PC-3 (cell line): ENCODE results near the gene PRSS33. TPM values are rescaled to one million over a fixed set of nuclear protein-coding genes. Genes with fewer than 3 reads are reported as not detected.

Source experiments
- ATAC-seq: fragments of 200-7000 bp; cut with Tn5 transposase; 2 replicates; pipeline ENCODE4 v1.9.1; 2020; ENCODE audit warnings: mild to moderate bottlenecking, moderate library complexity
- BruUV-seq: library from RNA; stranded (reverse); fragments of 400-500 nt; replicated peaks from 2 replicates; lab custom pipeline; 2021; lab: Mats Ljungman, UMichigan
- CTCF ChIA-PET: fragments of 300-600 bp; sonication (Branson Sonifier 250); formaldehyde crosslinking; loops from one replicate; lab custom pipeline; 2022; ENCODE audit warnings: antibody characterized with exemption; lab: Charles Lee
- POLR2A ChIA-PET: fragments of 300-600 bp; sonication (Branson Sonifier 250); formaldehyde crosslinking; loops from one replicate; lab custom pipeline; 2022; ENCODE audit warnings: antibody characterized with exemption; ENCODE audit not compliant: unreplicated experiment; lab: Charles Lee
- DNase-seq: peaks from one replicate; pipeline ENCODE4 v3.0.0-alpha.2; 2015
- H2AFZ ChIP-seq: fragments of 300-600 bp; sonication (generic); 2 replicates; pipeline ENCODE4 v1.6.0; 2016; ENCODE audit warnings: antibody characterized with exemption, low read length
- H3F3A ChIP-seq: fragments of 300-600 bp; sonication (generic); one replicate; pipeline ENCODE4 v1.6.0; 2017; ENCODE audit warnings: antibody characterized with exemption, low read length, control low read depth, mild to moderate bottlenecking; ENCODE audit not compliant: unreplicated experiment
- H3K27ac ChIP-seq: fragments of 300-600 bp; sonication (generic); 2 replicates; pipeline ENCODE4 v1.5.1; 2016; ENCODE audit warnings: mild to moderate bottlenecking, low read length
- H3K27me3 ChIP-seq: fragments of 300-600 bp; sonication (generic); 2 replicates; pipeline ENCODE4 v1.6.1; 2016; ENCODE audit warnings: low read length, mixed read lengths
- H3K36me3 ChIP-seq: fragments of 300-600 bp; sonication (generic); 2 replicates; pipeline ENCODE4 v1.6.1; 2016; ENCODE audit warnings: low read depth, mixed run types, low read length, mixed read lengths
- H3K4me1 ChIP-seq: fragments of 300-600 bp; sonication (generic); 2 replicates; pipeline ENCODE4 v1.5.1; 2016; ENCODE audit warnings: low read length; ENCODE audit not compliant: insufficient read depth
- H3K4me2 ChIP-seq: fragments of 300-600 bp; sonication (generic); 2 replicates; pipeline ENCODE4 v1.6.0; 2016; ENCODE audit warnings: low read length
- H3K4me3 ChIP-seq: fragments of 300-600 bp; sonication (generic); 2 replicates; pipeline ENCODE4 v1.5.1; 2016; ENCODE audit warnings: mild to moderate bottlenecking, low read length, mixed read lengths
- H3K79me2 ChIP-seq: fragments of 300-600 bp; sonication (generic); 2 replicates; pipeline ENCODE4 v1.6.1; 2017; ENCODE audit warnings: low read length, mixed read lengths
- H3K9ac ChIP-seq: fragments of 300-600 bp; sonication (generic); 2 replicates; pipeline ENCODE4 v1.6.0; 2016; ENCODE audit warnings: mild to moderate bottlenecking, low read length
- H3K9me2 ChIP-seq: fragments of 300-600 bp; sonication (generic); replicated peaks from 2 replicates; pipeline ENCODE4 v1.6.1; 2016; ENCODE audit warnings: mixed run types, low read length, mixed read lengths
- H3K9me3 ChIP-seq: fragments of 300-600 bp; sonication (generic); 2 replicates; pipeline ENCODE4 v1.6.1; 2016; ENCODE audit warnings: low read length, mixed read lengths
- H4K20me1 ChIP-seq: fragments of 300-600 bp; sonication (generic); 2 replicates; pipeline ENCODE4 v1.6.1; 2016; ENCODE audit warnings: low read length, mixed read lengths
- CTCF ChIP-seq: fragments of 300-600 bp; sonication (generic); conservative IDR thresholded peaks from 2 replicates; pipeline ENCODE4 v1.5.1; 2017; ENCODE audit warnings: antibody characterized with exemption, low read depth, mild to moderate bottlenecking, low read length
- EZH2 ChIP-seq: fragments of 300-600 bp; sonication (generic); IDR thresholded peaks from one replicate; pipeline ENCODE4 v1.6.1; 2017; ENCODE audit warnings: antibody characterized with exemption, mild to moderate bottlenecking, low read length; ENCODE audit not compliant: unreplicated experiment
- EZH2phosphoT487 ChIP-seq: fragments of 300-600 bp; sonication (generic); IDR thresholded peaks from 2 replicates; pipeline ENCODE4 v1.6.1; 2018; ENCODE audit warnings: mild to moderate bottlenecking, antibody characterized with exemption, low read length, borderline replicate concordance
- intact Hi-C: fragments of 100-400 bp; cut with micrococcal nuclease; formaldehyde crosslinking; loops from 2 replicates; pipeline ENCODE4 v1.9.0; 2023
- total RNA-seq: library from RNA; depleted of rRNA; stranded (reverse); fragments of >200 nt; gene quantifications from 2 replicates; pipeline ENCODE4 v1.2.3, GENCODE V29; 2014

PRSS33 gene
- total RNA-seq, 1 experiment from 2014 or later, result 0.11 TPM

- no peaks in the 10 kb centered on the region for H3K79me2 ChIP-seq
- intact Hi-C loops, result loop anchor here (10.0 kb wide), 1 partner anchor 50 kb away; the partner anchor contains the start of gene ELOB
- ChIA-PET CTCF (interaction anchor here (1.1 kb wide), 1 partner anchor 14 kb away, joined by 3 read pairs; no protein-coding TSS in a partner anchor), POLR2A (no interaction called here)
- H3K9me2 ChIP-seq, result no peaks in the 10 kb centered on the region
- H4K20me1 ChIP-seq, result no peaks in the 10 kb centered on the region
- H3K4me3 ChIP-seq, result no peak overlapping the region
- no peaks in the 10 kb centered on the region for H3F3A ChIP-seq
- H3K4me1 ChIP-seq, result peaks cover 9% of the 10 kb centered on the region
- no peak overlapping the region for H2AFZ ChIP-seq
- TF ChIP-seq CTCF (no peak), EZH2 (no peak), EZH2phosphoT487 (no peak)
- no peaks in the 10 kb centered on the region for H3K27me3 ChIP-seq
- DNase-seq (no peak), ATAC-seq (no peak)
- no TSS peak for BruUV-seq
- H3K9me3 ChIP-seq, result no peaks in the 10 kb centered on the region
- no peak overlapping the region for H3K9ac ChIP-seq
- no peak overlapping the region for H3K4me2 ChIP-seq
- no peak overlapping the region for H3K27ac ChIP-seq
- no peaks in the 10 kb centered on the region for H3K36me3 ChIP-seq
These were observed 37.8 kb upstream of the PRSS33 start for GRCh38 chr16:2825049-2825742.

DNA sequence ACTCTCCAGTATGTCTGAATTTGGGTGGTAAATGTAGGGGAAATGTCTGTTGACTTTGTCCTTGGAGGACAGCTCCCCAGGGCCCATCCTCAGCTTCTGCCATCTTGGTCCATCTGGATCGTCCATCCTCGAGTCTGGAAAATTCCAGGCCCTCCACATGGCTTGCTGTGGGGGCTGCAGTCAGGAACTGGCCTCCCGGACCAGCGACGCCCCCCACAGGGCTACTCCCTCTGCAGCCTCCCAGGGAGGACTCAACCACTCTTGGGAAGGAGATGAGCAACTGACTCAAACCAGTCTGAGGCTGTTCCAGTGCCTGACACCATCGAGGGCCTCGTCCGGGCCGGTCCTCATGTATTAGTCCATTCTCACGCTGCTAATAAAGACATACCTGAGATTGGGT, 37.3 kb upstream of the PRSS33 start:
- Histone ChIP-seq H3K79me2 (no peaks in the 10 kb centered on the region), H3K4me1 (peaks cover 3% of the 10 kb centered on the region)
- ATAC-seq, result no peak

More for the DNA sequence above, 37.3 kb upstream of the PRSS33 start:
- Histone ChIP-seq H3K4me2 (no peak overlapping the region), H3F3A (no peaks in the 10 kb centered on the region), H3K9ac (no peak overlapping the region), H3K9me3 (no peaks in the 10 kb centered on the region), H2AFZ (no peak overlapping the region), H3K36me3 (no peaks in the 10 kb centered on the region), H3K27me3 (no peaks in the 10 kb centered on the region), H3K27ac (no peak overlapping the region), H4K20me1 (no peaks in the 10 kb centered on the region), H3K9me2 (no peaks in the 10 kb centered on the region), H3K4me3 (no peak overlapping the region)
- intact Hi-C loops, result loop anchor here (10.0 kb wide), 1 partner anchor 50 kb away; the partner anchor contains the start of gene ELOB
- ChIA-PET CTCF (no interaction called here), POLR2A (no interaction called here)
- no TSS peak for BruUV-seq
- no peak for DNase-seq
- TF ChIP-seq EZH2phosphoT487 (no peak), CTCF (no peak), EZH2 (no peak)
